GM12873 (cell line): ENCODE results near the gene IGSF8.

Experiments used
- CTCF ChIP-seq: IDR thresholded peaks from 2 replicates; pipeline ENCODE4 v1.5.1; 2012; ENCODE audit warnings: low read depth, mild to moderate bottlenecking, moderate library complexity, low read length, control low read depth; ENCODE audit not compliant: insufficient read depth; ENCODE audit errors: missing control alignments

Gene IGSF8

GRCh38 chr1:160056648-160057169 lies 41.7 kb downstream of the IGSF8 start:
- TF ChIP-seq CTCF = no peak

- no peak for TF ChIP-seq CTCF
Measured at GRCh38 chr1:160053548-160054365, 44.7 kb downstream of the IGSF8 start.

- TF ChIP-seq CTCF = no peak
Measured at GRCh38 chr1:160052936-160053335, 45.5 kb downstream of the IGSF8 start.

- no peak for TF ChIP-seq CTCF
Measured at GRCh38 chr1:160050619-160051018, 47.8 kb downstream of the IGSF8 start.

DNA sequence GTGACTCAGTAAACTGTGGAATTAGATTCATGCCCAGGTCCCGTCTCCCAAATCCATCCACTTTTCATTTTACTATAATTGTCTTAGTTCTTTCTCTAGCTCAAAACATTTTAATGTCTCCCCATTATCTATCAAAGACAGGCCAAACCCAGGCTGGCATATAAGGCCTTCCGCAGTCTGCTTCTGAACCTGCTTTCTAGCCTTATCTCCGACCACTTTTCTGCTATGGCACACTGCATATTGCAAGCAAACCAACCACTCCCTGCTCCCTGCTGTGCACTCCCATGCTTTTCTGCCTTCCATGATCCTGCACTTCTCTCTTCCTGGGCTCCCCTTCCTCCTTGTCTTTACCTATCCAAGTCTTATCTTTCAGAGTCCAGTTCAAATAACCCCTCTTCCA lies 49.3 kb downstream of the IGSF8 start:
- TF ChIP-seq CTCF = no peak

DNA sequence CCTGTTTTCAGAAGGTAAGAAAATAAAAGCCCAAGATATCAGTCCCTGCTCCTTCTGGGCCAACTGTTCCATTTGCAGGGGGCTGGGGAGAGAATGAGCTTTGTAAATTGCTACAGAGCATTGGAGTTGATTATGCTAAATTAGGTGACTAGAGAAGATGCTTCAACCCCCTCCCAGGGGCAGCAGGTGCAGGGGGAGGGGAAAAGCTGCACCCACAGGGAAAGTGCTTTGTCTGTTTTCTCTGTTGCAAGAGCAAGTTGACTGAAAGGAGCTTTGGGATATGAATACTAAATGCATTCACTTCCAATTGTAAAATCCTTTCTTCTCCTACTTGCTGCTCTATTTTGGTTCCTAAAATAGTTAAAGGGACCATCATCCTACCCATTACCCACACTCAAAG lies 50.1 kb downstream of the IGSF8 start:
- no peak for TF ChIP-seq CTCF

DNA sequence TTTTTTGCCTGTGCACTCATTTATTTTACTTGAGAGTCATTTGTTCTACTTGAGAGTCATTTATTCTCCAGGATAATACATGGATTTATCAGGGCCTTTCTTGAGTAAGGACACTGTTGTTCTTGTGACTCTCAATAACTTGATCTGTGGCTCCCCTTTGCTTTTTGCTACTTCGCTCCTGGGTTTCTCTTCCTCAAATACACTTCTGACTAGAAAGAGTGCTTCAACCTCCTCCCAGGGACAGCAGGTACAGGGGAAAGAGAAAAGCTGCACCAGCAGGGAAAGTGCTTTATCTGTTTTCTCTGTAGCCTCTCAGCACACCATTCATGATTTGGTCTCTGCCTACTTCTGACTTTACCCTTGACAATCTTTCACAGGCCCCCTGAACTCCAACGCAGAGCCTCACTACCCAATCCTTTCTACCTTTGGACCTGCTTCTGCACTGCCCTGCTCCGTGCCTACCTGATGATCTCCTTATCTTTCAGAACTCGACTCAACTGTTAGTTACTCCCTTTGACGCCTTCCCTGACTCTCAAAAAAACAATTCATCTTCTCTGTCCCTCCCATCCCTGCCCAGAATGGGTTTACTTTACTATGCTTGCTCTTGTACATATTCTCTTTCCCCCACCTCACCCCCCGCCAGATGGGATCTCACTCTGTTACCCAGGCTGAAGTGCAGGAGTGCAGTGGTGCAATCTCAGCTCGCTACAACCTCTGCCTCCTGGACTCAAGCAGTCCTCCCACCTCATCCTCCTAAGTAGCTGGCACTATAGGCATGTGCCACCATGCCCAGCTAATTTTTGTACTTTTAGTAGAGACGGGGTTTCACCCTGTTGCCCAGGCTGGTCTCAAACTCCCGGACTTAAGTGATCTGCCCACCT lies 51.1 kb downstream of the IGSF8 start:
- TF ChIP-seq CTCF = no peak
